CD4-positive, alpha-beta T cell treated with Interleukin-15 for 4 hours (primary cell): Measurements from ENCODE around the gene DLG2.
A peak's percentile ranks its signal among the peaks of the same experiment; 100 is the strongest.

Experiments used
- DNase-seq: peaks from one replicate; pipeline ENCODE4 v3.0.0-alpha.2; 2020; ENCODE audit warnings: low spot score

The DLG2 gene

DNA sequence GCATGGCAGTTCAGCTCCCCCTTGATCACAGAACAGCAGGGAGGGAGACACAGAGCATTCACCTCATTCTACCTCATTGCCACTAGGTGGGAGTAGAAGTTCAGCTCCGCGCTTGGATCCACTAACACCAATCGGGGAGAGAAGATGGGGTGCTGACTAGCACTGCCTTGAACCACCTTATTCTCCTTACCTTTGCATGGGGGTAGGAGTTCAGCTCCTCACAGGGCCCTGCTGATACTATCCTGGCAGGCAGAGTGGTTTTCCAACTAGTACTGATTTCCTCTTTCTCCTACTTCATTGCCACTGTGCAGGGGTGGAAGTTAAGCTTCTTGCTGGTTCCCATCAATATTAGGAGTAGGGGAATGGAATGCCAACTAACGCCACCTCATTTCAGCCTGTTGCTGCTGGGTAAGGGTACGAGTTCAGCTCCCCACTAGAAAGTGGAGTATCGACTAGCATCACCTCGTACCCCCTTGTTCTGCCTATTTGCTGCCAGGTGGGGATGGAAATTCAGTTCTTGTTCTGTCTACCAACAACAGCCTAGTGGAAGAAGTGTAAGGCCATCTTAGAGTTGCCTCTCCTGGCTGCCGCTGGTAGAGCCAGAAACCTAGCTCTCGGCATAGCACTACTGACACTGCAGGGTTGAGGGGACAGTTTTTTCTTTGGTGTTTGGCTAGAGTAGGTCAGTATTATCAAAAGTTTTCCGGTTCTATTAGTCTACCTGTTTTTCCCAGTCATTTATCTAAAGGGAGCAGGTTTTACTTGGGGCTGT lies 1790.1 kb downstream of the DLG2 start:
- DNase-seq = no peak

DNA sequence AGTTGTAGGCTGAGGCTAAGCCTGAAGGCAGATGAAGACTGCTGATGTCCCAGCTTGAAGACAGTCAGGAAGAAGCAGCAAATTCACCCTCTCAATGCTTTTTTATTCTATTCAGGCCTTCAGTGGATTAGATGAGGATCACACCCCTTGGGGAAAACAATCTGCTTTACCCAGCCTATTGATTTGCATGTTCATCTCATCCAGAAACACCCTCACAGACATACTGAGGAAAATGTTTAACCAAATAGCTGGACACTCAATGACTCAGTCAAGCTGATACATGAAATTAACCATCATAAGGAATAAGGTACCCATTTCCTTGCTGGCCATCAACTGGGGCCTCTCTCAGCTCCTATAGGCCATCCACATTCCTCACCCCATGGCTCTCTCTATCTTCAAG lies 1791.1 kb downstream of the DLG2 start:
- no peak for DNase-seq

DNA sequence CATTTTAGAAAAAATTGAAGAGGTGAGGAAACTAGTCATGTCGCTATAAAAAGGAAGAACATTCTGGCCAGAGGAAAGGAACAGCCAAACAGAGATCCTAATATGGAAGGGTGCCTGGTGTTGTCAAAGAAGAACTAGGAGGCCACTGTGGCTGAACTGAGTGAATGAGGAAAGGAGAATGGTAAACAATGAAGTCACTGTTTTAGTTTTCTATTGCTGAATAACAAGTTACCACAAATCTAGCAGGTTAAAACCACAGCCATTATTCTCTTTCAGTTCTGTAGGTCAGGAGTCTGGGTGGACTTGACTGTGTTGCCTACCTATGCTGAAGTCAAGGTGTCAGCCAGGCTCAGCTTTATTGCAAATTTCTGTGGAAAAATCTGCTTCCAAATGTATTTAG lies 1791.7 kb downstream of the DLG2 start:
- DNase-seq = no peak

DNA sequence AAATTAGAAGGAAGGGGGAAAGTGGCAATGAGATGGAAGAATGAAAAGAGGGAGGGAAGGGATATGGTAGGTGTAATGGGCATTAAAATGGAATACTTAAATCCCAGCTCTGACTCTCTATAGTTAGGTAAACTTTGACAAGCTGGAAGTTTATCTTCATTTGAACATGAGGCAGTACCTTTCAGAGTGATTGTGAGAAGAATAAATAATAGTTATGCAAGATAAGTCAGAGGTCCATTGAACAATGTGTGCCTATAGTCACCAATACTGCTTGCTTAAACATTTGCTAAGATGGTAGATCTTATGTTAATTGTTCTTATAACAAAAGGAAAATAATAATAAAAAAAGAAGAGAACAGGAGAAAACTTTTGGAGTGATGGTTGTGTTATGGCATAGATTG lies 1795.2 kb downstream of the DLG2 start:
- no peak for DNase-seq

DNA sequence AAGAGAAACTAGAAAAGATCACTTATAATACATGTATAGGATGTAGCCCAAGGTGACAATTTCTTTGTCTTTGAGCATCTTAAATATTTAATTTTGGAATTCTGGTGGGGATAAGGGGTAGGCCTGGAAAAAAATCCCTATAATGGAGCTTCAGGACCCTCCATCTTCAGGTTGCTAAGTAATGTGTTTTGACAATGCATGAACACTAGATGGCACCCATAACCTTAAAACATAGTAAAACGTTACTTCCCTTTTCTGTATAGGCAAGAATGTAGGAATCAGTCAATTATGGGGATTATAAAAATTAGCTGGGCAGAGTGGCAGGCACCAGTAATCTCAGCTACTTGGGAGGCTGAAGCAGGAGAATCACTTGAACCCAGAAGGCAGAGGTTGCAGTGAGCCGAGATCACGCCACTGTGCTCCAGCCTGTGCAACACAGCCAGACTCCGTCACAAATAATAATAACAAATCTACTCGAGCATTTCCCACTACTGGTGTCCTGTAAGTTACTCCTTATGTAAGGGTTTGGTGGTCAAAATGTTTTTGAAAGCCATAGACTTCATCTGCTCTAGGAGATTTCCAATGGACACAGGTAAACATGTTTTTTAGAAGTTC lies 1799.1 kb downstream of the DLG2 start:
- DNase-seq = no peak

DNA sequence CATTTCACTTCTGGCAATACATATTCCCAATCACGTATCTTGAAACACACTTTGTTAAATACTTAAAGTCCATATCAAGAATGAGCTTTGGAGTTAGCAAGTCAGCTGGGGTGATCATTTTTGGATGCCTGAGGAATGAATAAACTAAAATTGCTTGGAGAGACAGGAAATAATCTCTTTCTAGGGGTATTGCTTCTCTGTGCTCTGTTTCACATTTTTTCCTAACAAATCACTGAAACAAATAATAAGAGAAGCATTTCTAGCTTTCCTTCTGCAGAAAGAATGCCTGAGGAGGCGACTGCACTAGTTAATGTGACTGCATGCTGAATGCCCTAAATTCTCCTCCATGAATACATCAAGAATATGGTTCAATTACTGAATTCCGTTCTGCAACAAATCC lies 1799.6 kb downstream of the DLG2 start:
- DNase-seq = no peak

DNA sequence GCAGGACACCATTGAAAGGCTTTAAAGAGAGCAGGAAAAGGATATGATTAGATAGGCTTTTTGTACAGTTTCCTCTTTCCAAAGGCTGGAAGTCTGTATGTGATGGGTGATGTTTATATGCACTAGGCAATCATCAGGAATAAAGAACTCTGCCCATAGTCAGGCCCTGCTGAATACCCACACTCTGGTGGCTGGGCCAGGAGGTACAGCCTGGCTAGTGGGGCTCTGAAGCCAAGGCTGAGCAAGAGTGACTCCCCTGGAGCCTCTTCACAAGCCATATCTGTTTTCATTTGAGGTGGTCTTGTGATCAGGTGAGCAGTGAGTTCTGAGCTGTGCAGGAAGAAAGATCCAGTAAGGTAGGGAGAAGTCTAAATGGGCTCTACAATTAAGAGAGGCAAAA lies 1801.1 kb downstream of the DLG2 start:
- DNase-seq = no peak

DNA sequence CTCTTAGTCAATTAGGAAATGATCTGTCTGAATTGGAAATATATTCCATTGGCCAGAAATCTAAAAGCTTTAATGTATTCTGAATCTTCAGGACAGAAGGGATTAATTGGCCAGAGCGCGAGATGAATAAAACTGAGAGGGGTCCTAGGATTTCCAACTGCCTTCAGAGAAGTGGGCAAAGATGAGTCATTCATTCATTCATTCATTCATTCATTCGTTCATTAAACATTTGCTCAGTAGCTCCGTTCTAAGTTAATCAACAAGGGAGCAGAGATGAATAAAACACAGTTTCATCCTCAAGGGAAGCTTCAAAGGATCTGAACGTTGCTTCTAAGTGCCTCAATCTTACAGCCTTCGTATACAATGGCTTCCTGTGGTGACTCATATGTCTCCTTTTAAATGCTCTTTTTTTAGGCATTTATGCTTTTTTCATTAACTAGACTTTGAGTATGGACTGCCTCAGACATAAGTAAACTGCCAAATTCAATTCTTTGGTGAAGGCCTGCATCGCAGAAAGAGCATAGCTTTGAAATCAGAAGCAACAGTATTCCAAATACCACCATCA lies 1803.6 kb downstream of the DLG2 start:
- DNase-seq = no peak

DNA sequence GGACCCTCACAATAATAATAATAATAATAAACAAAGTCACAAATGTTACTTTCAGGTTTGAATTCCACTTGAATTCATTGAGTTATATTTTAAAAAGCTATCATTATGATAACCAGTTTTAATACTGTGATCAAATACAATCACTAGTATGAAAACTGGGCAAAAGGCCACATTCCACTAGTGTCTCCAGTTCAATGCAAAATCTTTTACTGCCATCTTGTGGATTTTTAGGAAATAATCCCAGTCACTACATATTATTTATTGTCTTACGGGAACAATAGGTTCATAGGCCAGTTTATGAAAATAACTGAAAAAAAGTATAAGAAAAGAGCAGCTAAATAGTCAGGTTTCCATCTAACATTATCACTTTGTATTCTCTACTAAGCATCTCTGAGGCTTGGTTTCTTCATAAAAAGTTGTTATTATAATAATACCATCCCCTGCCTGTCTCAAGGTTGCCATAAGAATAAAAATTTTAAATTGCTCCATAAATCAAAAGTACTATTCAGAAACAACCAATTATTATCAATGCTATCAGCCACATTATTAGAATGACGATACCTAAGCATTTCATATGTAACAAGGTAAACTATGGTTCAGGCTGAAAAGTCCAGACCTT lies 1807.1 kb downstream of the DLG2 start:
- DNase-seq = peak; percentile 6

DNA sequence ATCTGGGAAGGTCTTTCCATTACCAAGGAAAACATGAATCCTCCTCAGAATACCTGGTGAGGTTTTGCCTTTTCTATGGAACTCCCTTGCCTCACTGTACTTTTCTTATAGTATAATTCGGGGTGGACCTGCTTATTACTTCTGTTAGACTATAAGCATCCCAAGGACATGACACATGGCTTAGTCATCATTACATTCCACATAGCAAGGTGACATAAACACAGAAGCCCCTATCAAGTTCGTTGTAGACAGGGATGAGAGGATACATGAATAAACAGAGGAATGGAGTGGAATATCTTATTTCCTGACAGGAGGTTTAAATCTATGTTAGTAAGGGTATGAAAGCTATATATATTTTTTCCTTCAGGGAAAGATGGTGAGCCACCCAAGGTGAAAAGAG lies 1808.8 kb downstream of the DLG2 start:
- DNase-seq = no peak

DNA sequence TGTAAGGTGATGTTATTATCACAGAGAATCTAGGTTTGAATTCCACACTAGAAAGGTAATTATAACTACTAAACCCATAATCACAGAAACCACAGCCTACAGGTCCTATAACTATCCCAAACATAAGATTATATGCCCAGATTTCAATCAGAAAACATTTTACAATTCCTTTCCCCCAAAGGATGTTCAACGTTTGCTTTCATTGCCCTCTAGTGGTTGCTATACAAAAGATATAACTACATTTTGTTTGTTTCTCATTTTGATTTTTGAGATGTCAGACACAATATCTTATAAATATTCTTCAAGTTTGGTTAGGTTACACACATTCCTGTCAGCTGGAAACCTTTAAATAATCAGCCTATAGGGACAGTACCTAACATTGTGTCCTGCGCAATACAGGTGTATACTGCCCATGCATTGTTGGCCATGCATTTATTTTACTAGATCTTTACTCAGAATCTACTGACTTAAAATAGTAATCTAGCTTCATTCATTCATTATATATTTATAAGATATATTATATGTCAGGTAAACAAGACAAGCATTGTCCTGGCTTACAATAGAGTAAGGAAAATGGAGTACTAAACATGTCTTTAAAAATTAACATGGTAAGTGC lies 1810.5 kb downstream of the DLG2 start:
- no peak for DNase-seq

DNA sequence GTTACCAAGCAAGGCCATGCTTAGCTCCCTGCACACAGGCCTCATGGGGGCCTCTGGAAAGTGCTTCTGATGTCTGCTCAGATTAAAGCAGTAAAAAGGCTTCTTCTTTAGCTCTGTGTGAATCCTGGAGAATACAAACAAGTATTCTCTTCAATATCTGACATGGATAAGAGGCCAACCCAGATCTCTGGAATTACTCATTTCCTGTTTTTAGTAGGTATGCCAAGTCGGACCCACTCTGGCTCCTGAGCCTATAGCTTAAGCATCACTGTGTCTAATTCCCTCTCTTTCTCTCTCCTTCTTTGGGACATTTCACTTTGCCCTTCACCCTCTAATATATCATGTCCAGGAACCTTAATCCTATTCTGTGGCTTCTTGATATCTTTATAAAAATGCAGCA lies 1811.4 kb downstream of the DLG2 start:
- DNase-seq = no peak

DNA sequence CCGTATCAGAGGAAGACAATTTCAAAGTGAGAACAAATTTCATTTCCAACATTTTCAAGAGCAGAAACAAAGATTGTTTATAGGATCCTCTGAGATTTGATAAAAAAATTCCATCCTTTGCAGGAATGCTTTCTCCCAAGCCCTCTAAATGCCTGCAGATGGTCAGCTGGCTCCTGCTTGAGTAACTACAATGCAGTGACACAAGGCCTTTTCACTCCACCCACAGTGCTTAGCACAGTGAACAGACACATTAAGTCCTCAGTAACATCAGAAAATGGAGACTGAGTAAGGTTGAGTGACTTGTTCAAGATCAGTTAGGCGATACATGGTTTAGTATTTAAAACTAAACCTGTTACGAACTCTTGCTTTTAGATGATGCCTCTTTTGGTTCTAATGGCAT lies 1813.8 kb downstream of the DLG2 start:
- DNase-seq = no peak

DNA sequence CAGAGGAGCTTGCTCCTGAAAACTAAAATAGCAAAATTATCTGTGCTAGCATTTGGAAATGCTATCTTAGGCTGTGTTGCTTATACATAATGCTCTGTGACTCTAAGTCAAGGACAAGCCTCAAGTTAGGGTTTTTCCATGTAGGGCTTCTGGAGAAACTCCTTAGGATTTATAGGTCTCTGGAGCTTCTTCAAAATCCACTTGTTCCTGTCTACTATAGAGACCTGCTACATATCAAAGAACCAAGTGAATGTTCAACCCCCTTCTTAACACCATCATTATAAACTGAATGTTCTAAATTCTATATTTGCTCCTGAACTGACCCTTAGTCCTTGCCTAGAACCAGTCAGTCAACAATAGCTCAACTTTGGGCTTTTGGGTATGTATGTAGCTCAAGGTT lies 1817.9 kb downstream of the DLG2 start:
- DNase-seq = no peak

DNA sequence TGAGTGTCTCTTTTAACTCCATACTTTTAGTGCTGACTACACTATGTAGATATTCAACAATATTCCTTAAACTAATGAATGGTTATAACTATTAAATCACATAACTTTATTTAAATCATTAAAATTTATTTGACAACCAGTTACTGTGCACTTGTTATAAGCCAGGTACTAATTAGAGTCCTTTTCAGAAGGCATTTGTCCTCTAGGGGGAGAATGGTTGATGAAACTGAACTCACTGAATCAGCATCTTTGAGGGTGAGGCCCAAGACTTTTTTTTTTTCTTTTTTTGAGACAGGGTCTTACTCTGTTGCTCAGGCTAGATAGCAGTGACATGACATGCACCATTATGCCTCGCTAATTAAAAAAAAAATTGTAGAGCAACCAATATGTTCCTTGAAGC lies 1825.3 kb downstream of the DLG2 start:
- no peak for DNase-seq

DNA sequence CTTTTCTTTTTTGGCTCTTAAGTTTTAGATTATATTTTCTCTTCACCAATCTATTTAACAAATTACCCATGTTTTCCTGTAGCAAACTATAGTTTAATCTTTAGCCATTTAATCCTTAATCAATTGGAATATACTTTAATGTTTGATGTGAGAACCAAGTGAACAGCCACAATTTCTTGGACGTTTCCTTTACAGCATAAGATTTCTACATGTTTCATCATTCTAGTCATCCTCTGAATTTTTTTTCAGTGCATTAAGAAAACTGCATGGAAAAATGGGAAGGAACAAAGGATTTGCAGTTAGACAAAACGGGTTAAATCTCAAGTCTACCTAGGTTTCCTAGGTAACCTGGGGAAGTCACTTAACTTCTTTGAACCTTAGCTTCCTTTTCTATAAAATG lies 1833.8 kb downstream of the DLG2 start:
- no peak for DNase-seq

DNA sequence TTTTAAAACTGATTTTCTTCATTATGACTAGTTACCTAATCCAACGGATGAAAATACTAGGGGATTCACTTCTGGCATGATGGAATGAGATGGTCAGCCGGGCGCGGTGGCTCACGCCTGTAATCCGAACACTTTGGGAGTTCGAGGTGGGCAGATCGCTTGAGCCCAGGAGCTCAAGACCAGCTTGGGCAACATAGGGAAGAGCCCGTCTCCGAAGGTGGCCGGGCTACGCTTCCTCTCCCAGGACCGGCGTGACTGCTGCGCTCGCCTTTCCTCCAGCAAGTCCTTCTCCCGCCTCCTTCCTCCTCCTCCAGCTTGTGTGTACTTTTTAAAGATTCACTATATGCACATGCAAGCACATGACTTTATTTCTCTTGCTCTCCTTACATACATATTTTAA lies 1835.6 kb downstream of the DLG2 start:
- no peak for DNase-seq

DNA sequence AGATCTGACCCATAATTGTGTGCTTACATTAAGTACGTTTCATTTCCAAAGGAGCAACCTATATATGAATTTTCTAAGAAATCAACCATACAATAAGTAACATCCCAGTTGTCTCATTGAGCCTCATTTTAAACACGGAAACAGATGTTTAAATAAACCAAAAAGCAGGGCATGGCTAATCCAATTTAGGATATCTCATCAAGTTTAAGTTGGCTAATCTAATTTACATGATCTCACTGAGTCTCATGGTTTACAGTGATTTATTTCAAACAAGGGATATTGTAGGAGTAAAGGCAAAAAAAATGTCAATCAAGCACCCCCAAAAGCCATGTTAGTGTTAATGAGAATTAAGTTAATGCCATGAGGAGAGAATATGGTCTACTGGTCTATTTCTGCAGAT lies 1841.2 kb downstream of the DLG2 start:
- no peak for DNase-seq

DNA sequence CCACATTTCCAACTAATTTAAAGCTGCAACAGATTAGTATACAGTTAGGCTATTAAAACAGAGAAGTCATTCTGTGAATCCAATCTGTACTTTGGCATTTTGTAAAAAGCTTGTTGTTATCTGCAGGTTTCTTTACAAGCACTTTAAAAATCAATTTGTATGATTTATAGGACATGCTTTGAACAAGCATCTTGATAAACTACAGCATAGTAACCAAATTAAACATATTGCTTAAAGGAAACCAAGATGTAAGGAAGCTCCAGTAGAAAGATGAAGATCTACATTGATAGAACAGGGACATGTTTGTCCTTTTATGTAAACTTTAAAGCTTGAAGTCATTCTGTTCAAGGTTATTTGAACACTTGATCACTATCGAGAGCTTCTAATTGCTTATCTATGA lies 1842.7 kb downstream of the DLG2 start:
- no peak for DNase-seq

DNA sequence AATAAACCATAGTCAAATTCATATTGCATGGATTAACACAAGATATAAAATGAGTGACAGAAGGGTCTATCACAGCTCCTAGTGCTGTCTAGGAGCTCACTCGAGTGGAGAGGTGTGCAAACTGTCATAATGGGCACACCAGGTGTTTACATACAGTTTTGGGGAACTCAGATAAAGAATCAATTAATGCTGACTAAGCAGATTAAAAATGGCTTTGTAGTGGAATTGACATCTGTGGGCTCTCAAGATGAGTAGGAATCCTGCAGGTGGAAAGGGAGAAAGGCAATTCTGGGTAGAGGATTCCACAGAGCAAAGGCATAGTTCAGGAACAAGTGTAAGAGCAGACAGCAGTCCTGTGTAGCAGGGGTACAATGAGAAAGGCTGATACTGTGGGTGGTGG lies 1844.8 kb downstream of the DLG2 start:
- DNase-seq = no peak

DNA sequence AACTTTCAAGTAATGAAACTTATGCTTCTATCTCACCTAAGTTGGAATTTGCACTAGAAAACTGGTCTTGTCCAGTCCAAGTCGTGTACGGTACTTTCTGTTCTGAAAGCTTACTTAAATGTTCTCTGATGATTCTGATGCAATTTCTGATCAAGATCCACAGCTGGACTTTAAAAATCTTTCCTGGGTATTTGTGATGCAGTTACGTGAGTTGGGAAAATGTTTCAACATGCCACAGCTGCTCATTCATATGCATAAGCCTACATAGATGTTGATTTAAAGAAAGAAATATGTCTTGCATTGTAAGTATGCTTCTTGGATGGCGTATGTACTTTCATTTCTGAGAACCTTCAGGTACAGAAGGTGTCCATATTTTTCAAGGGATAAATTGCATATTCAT lies 1847.3 kb downstream of the DLG2 start:
- no peak for DNase-seq

DNA sequence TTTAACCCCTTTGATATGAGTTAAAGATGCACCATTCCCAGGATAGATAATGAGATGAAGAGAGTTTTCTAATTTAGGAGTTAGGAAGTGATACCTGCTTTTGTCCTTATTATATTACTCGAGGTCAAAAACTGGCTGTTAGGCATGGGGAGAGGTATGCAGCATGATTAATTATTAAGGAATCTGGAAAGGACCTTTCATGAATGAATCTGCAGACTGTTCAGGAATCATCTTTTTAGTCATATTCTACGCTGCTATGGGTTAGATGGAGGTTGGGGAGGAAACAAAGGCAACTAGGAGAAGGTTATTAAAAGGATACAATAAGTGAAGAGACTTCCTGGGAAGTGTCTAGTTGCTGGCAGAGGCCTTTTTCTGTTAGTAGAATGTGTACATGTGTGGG lies 1848.5 kb downstream of the DLG2 start:
- no peak for DNase-seq
